T-helper 1 cell (primary cell): ENCODE results near the gene EFR3B.
"Not testable (repeated sequence)": the region's sequence is repeated elsewhere in the genome, so short reads cannot be mapped to it uniquely, and the experiment has no call there.

Experiments used
- DNase-seq, 5 donors: peaks; one replicate each; pipeline ENCODE4 v3.0.0-alpha.2; 2012 to 2020
- total RNA-seq, 4 donors: gene quantifications; one replicate each; lab custom pipeline; 2026; lab: John Stamatoyannopoulos, UW

Gene EFR3B, protein sequence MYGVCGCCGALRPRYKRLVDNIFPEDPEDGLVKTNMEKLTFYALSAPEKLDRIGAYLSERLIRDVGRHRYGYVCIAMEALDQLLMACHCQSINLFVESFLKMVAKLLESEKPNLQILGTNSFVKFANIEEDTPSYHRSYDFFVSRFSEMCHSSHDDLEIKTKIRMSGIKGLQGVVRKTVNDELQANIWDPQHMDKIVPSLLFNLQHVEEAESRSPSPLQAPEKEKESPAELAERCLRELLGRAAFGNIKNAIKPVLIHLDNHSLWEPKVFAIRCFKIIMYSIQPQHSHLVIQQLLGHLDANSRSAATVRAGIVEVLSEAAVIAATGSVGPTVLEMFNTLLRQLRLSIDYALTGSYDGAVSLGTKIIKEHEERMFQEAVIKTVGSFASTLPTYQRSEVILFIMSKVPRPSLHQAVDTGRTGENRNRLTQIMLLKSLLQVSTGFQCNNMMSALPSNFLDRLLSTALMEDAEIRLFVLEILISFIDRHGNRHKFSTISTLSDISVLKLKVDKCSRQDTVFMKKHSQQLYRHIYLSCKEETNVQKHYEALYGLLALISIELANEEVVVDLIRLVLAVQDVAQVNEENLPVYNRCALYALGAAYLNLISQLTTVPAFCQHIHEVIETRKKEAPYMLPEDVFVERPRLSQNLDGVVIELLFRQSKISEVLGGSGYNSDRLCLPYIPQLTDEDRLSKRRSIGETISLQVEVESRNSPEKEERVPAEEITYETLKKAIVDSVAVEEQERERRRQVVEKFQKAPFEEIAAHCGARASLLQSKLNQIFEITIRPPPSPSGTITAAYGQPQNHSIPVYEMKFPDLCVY
- 0 to 0.59 (median 0.31) reads per million in 4 donors for total RNA-seq

- DNase-seq: peak; percentile 86 to 90 (median 88)
Measured at GRCh38 chr2:25041928-25042320, at the start of gene EFR3B. Gene EFR3B (plus strand): TSS chr2:25042076. CDS start chr2:25042313, 237 bp downstream.

- DNase-seq: no peak
Measured at GRCh38 chr2:24993406-24994145, 48.3 kb upstream of the EFR3B start.

- no peak for DNase-seq
Measured at GRCh38 chr2:24994146-24994724, 47.6 kb upstream of the EFR3B start.

GRCh38 chr2:24999097-24999496 is 42.8 kb upstream of the EFR3B start:
- not testable (repeated sequence) for DNase-seq

GRCh38 chr2:25000036-25000435 is 41.8 kb upstream of the EFR3B start:
- DNase-seq: no peak

DNA sequence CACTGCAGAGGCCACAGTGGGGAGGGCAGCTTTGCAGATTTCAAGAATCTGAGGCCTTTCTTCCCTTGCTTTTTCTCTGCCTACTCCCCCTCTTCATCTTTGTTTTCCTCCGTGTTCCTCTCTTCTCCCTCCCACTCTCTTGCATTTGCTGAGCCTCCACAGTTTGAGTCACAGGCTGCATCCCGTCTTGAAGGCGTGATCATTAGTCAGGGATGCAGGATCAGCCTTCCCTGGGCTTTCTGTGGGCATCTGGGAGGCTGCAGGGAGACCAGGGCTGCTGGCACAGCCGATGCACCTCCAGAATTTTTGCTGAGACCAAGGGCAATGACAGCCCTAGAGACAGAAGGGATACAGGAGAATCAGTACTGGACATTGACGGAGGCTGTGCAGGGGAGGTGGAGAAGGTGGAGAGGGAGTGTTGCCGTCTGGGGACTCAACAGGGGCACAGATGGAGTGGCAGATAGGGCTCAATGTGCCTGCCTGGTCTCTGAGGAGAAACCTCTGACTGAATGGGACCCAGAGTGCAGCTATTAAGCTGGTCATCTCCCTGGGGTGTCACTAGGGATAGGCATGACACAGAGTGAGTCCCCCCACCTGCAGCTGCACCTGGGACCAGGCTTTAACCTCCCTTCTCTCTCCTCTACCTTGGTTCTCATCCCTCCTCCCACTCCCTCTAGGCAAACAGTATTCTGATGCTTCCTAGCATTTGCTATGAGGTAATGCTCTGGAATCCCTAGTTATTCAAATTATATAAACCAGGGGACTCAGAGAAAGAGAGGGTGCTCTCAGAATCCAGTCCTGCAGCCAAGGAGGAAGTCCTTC is 41.2 kb upstream of the EFR3B start:
- DNase-seq: no peak

DNA sequence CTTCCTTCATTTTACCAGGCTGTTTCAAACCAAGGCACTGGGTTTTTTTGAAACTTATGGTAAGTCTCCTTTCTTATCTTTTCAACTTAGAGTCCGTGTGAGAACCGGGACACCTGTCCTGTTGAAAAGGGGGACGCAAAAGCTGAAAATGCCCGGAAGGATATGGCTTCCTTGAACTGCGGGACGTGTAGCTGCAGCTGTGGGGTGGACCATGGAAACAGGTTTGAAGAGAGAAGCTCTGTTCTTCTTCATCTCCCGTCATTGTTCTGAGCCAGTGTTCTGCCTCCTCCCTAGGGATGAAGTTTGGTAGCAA is 40.6 kb upstream of the EFR3B start:
- DNase-seq: no peak

- no peak for DNase-seq
Measured at GRCh38 chr2:25002066-25002465, 39.8 kb upstream of the EFR3B start.

DNA sequence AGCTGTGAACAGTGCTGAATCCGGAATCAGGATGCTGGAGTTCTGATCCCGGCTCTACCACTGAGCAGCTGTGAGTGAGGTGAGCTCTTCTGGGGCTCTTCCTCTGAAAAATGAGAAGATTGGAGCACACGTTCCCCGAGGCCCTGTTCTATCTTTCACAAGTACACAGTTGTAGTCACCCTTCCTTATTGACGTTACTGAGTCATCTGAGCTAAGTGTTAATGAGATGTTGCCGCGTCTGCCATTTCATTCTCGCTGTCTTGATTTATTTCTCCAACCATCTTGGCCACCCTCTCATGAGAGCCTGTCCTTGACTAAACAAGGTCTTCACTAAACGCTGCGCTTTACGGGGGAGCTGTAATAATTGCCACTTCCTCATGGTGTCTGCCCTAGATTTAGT is 31.9 kb upstream of the EFR3B start:
- DNase-seq: no peak

DNA sequence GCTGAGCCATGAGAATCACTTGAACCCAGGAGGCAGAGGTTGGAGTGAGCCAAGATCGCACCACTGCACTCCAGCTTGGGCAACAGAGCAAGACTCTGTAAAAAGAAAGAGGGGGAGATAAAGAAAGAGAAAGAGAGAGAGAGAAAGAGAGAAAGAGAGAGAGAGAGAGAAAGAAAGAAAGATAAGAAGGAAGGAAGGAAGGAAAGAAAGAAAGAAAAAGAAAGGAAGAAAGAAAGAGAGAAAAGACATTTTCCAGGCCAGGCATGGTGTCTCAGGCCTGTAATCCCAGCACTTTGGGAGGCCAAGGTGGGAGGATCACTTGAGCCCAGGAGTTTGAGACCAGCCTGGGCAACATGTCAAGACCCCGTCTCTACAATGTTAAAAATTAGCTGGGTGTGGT is 30.5 kb upstream of the EFR3B start:
- not testable (repeated sequence) for DNase-seq

- DNase-seq: no peak
Measured at GRCh38 chr2:25014631-25015030, 27.2 kb upstream of the EFR3B start.

GRCh38 chr2:25018681-25019080 is 23.2 kb upstream of the EFR3B start:
- DNase-seq: no peak

DNA sequence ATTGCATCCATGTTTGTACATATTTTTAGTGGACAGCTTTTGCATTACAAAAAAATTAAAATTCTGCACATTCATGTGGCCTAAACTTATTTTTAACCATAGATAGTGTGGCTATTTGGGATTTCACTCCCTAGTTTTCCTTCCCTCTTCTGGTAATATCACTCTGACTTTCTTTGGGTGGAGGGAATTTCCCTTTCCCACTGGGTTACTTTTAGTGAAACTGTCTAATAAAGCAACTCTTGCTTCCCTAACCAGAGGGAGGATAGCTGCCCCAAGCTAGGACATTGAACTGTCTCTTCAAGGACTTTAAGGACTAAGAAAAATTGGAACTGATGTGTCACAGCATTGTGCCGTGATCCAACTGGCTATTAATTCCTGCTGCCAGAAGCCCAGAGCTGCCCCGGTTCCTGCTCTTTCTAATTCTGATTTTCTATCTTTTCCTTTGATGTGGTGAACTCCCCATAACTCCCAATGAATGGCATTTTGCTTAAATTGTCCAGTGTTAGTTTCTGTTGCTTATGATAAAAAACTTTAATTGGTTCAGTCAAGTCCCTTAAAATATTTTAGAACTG is 20.0 kb upstream of the EFR3B start:
- no peak for DNase-seq

- no peak for DNase-seq
Measured at GRCh38 chr2:25023333-25023732, 18.5 kb upstream of the EFR3B start.

- DNase-seq: no peak
Measured at GRCh38 chr2:25025229-25026007, 16.5 kb upstream of the EFR3B start.

DNA sequence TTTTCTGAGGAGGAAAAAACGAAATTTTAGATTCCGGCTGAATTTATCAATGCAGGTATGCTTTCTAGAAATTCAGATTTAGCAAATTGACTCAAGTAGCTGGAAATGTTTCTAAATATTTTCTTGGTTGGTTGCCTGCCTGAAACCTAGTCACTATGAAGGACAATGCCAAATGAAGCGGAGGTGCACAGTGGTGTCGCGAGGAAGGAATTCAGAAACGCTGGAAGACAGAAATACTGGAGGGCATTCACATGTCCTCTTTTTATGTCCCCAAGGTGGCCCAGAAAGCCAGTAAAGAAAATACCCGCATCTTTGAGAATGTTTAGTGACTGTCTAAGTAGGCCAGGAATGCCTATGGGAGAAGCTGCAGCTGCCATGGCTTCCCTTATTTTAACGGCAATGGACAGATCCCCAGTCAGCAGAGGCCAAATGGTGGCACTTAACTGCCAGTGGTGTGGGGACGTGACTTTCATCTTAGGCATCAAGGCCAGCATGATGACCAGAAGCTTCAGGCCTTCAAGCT is 15.8 kb upstream of the EFR3B start:
- no peak for DNase-seq

GRCh38 chr2:25029183-25029554 is 12.7 kb upstream of the EFR3B start:
- no peak for DNase-seq

DNA sequence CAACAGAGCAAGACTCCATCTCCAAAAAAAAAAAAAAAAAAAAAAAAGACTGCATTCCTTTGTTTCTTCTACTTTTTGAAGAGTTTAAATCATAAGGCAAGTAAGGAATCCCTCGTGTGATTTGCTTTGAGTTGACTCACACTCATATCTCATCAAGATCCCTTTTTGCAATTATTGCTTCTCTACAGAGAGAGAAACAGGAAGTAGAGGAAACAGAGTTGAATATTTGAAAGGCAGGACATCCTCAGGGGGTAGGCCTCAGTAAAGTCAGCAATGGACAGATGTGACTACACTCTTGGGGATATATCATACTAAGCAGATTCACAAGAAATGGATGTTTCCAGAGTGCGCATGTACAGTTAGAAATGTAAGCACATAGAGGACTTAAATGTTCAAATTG is 11.2 kb upstream of the EFR3B start:
- DNase-seq: no peak

DNA sequence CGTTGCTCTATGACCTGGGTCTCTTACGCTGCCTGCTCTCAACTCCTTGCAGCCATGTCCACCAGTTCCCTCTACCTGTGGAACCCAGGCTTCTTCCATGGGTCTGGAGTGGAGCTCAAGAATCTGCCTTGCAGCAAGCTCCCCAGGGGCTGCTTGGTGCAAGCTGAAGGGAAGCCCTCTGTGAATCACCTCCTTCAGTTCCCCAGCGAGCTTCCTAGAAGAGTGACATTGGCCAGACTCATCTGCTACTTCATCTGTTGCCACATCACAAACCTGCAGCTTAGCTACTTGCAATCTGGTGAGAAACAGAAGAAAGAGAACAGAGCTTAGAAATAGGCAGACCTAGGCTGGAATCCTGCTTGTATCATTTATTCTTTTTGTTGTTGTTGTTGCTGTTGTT is 9.8 kb upstream of the EFR3B start:
- no peak for DNase-seq

GRCh38 chr2:25032901-25033300 is 9.0 kb upstream of the EFR3B start:
- no peak for DNase-seq

DNA sequence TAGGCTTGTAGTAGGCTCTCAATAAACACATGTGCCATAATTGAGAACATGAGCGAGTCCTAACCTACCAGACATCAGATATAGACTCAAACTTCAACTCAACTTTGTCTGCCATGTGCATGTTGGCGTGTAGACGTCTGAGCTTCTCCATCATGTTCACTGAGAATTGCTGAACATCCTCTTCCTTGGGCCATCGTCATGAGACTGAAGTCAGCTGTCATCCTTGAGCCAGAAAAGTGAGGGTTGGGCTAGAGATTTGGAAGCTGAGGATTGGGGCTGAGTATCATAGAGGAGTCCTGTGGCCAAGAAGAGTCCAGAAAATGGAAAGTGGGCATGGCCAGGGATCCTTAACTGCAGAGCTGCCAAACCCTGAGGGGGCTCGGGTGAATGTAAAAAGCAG is 7.8 kb upstream of the EFR3B start:
- no peak for DNase-seq
